ENCODE results near the gene ZNF138. TPM values are rescaled to one million over a fixed set of nuclear protein-coding genes. Genes with fewer than 3 reads are reported as not detected.
"Not testable (repeated sequence)": the region's sequence is repeated elsewhere in the genome, so short reads cannot be mapped to it uniquely, and the experiment has no call there.

Gene ZNF138
- total RNA-seq, 2 donors from 2014 or later, result 10.1 to 13.5 TPM

DNA sequence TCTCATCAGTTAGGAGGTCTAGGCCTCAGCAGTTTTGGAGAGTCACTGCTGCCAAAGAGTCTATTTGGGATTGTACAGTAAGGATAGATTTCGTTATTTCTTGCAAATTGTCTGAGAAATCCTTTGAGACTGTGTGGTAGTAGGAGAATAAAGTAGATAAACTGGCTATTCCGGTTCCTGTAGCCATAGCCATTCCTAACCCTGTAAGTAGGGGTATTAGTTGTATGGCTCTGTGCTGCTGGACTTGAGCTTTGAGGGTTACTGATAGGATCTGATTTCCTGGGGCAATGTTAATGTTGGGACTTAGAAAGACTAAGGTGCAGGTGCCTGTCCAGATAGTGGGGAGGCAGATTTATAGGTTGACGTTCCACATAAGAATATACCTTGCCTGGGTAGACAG, 36.1 kb upstream of the ZNF138 start:
- intact Hi-C loops (cut with DNase I), result no loop called here
- Histone ChIP-seq H3K27ac (no peak overlapping the region), H3K36me3 (no peaks in the 10 kb centered on the region), H3K27me3 (replicated peaks; ENCODE audit: insufficient read depth) (no peaks in the 10 kb centered on the region), H3K9me3 (no peaks in the 10 kb centered on the region), H3K4me3 (no peak overlapping the region), H3K4me1 (replicated peaks) (no peaks in the 10 kb centered on the region)
- TF ChIP-seq POLR2A (IDR thresholded peaks at IDR 0.05) (no peak), POLR2AphosphoS5 (IDR thresholded peaks at IDR 0.05) (no peak)
- WGBS, result 45% methylated on average over 3 of the region's 3 CpGs
- no peak for DNase-seq (ENCODE audit: low spot score)

DNA sequence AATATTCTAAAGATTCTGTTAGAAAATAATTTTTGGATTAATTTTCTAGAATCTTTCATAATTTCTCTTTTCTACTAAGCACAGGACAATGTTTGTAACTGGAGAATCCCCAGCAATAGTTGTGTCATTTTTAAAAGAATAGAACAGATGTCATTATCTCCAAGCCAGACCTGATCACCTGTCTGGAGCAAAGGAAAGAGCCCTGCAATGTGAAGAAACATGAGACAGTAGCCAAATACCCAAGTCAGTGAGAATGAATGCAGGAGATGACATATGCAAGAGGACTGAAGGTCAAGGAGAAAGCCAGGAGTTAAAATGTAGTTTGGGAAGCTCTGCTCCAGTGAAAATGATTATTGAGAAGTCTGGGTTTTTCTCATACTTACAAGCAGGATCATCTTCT, 25.4 kb upstream of the ZNF138 start:
- TF ChIP-seq POLR2AphosphoS5 (IDR thresholded peaks at IDR 0.05), result no peak
- Histone ChIP-seq H3K36me3 (no peaks in the 10 kb centered on the region), H3K27me3 (replicated peaks; ENCODE audit: insufficient read depth) (no peaks in the 10 kb centered on the region), H3K27ac (no peak overlapping the region), H3K4me3 (no peak overlapping the region), H3K9me3 (no peaks in the 10 kb centered on the region), H3K4me1 (replicated peaks) (no peaks in the 10 kb centered on the region)
- DNase-seq (ENCODE audit: low spot score), result no peak
- intact Hi-C loops (cut with DNase I), result no loop called here

DNA sequence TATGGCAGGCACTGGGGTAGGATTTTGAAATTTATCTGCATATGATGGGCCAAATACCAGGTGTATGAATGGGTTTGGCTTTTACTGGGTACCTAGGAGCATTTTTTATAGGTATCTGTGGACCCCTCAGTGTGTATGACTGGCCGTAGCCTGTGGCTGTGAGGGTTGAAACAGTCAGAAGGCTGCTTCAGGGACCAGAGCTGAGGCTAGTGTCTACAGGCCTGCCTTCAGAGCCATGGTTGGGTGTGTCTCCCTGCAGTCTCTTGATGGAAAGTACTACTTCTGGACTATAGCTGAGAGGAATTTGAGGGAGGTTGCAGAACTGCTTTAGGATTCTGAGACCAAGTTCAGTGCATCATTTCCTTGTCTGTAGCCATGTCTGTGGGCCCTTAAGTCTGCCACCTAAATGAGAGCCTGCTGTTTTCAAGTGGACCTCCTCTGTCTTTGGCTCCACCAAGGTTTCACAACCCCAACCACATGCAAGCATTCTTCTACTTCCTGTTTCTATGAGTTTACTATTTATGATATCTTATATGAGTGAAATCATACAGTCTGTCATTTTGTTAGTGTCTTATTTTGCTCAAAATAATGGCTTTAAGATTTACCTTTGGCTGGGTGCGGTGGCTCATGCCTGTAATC, 19.9 kb upstream of the ZNF138 start:
- Histone ChIP-seq H3K27ac (no peak overlapping the region), H3K27me3 (replicated peaks; ENCODE audit: insufficient read depth) (no peaks in the 10 kb centered on the region), H3K4me3 (no peak overlapping the region), H3K4me1 (replicated peaks) (no peaks in the 10 kb centered on the region), H3K9me3 (no peaks in the 10 kb centered on the region), H3K36me3 (no peaks in the 10 kb centered on the region)
- TF ChIP-seq, protein P1, sequence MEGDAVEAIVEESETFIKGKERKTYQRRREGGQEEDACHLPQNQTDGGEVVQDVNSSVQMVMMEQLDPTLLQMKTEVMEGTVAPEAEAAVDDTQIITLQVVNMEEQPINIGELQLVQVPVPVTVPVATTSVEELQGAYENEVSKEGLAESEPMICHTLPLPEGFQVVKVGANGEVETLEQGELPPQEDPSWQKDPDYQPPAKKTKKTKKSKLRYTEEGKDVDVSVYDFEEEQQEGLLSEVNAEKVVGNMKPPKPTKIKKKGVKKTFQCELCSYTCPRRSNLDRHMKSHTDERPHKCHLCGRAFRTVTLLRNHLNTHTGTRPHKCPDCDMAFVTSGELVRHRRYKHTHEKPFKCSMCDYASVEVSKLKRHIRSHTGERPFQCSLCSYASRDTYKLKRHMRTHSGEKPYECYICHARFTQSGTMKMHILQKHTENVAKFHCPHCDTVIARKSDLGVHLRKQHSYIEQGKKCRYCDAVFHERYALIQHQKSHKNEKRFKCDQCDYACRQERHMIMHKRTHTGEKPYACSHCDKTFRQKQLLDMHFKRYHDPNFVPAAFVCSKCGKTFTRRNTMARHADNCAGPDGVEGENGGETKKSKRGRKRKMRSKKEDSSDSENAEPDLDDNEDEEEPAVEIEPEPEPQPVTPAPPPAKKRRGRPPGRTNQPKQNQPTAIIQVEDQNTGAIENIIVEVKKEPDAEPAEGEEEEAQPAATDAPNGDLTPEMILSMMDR (IDR thresholded peaks at IDR 0.05), result no peak
- TF ChIP-seq POLR2A (IDR thresholded peaks at IDR 0.05), result no peak
- no peak for TF ChIP-seq POLR2AphosphoS5 (IDR thresholded peaks at IDR 0.05)
- WGBS, result 93% methylated on average over 2 of the region's 2 CpGs
- intact Hi-C loops (cut with DNase I), result no loop called here
- no peak for DNase-seq (ENCODE audit: low spot score)

DNA sequence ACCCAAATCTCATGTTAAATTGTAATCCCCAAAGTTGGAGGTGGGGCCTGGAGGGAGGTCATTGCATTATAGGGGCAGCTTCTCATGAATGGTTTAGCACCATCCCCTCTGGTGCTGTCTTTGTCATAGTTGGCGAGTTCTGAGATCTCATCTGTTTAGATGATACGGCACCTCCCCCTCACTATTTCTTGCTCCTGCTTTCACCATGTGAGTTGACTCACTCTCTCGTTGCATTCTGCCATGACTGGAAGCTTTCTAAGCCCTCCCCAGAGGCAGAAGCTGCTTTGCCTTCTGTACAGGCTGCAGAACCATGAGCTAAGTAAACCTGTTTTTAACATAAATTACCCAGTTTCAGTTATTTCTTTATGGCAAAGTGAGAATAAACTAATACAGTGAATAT, 18.9 kb upstream of the ZNF138 start:
- no peaks in the 10 kb centered on the region for H3K27me3 ChIP-seq (replicated peaks; ENCODE audit: insufficient read depth)
- intact Hi-C loops (cut with DNase I), result no loop called here
- H3K4me3 ChIP-seq, result no peak overlapping the region
- H3K9me3 ChIP-seq, result no peaks in the 10 kb centered on the region
- H3K36me3 ChIP-seq, result no peaks in the 10 kb centered on the region
- TF ChIP-seq POLR2AphosphoS5 (IDR thresholded peaks at IDR 0.05) (no peak), POLR2A (IDR thresholded peaks at IDR 0.05) (no peak)
- TF ChIP-seq, protein P1 (IDR thresholded peaks at IDR 0.05), result no peak
- no peaks in the 10 kb centered on the region for H3K4me1 ChIP-seq (replicated peaks)
- DNase-seq (ENCODE audit: low spot score), result no peak
- 72% methylated on average over 3 of the region's 3 CpGs for WGBS
- H3K27ac ChIP-seq, result no peak overlapping the region

DNA sequence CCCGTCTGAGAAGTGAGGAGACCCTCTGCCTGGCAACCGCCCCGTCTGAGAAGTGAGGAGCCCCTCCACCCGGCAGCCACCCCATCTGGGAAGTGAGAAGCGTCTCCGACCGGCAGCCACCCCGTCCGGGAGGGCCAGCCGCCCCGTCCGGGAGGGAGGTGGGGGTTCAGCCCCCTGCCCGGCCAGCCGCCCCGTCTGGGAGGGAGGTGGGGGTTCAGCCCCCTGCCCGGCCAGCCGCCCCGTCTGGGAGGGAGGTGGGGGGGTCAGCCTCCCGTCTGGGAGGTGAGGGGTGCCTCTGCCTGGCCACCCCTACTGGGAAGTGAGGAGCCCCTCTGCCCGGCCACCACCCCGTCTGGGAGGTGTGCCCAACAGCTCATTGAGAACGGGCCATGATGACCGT, 9.4 kb upstream of the ZNF138 start:
- DNase-seq (ENCODE audit: low spot score); H3K4me3 ChIP-seq; H3K4me1 ChIP-seq (replicated peaks); H3K36me3 ChIP-seq; intact Hi-C loops (cut with DNase I); H3K27ac ChIP-seq; H3K27me3 ChIP-seq (replicated peaks; ENCODE audit: insufficient read depth); H3K9me3 ChIP-seq: not testable (repeated sequence)
- WGBS, result 80% methylated on average over 13 of the region's 23 CpGs

DNA sequence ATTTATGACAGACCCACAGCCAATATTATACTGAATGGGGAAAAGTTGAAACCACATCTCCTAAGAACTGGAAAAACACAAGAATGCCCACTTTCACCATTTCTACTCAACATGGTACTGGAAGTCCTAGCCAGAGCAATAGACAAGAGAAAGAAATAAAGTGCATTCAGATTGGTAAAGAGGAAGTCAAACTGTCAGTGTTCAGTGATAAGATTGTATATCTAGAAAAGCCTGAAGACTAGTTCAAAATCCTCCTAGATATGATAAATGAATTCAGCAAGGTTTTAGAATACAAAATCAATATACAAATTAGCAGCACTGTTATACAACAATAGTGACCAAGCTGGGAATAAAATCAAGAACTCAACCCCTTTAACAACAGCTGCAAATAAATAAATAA, 6.9 kb upstream of the ZNF138 start:
- Histone ChIP-seq H3K36me3 (no peaks in the 10 kb centered on the region), H3K4me1 (replicated peaks) (no peaks in the 10 kb centered on the region)
- intact Hi-C loops (cut with DNase I), result no loop called here

DNA sequence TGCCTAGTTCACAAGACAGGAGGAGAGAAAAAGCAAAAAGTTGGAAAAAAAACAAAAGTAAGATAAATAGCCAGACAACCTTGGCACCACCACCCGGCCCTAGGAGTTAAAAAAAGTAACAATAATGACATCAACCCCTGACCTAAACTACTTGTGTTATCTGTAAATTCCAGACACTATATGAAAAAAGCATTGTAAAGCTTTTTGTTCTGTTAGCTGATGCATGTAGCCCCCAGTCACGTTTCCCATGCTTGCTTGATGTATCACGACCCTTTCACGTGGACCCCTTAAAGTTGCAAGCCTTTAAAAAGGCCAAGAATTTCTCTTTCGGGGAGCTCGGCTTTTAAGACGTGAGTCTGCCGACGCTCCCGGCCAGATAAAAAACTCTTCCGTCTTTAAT, 5.0 kb upstream of the ZNF138 start:
- DNase-seq (ENCODE audit: low spot score); H3K36me3 ChIP-seq; H3K9me3 ChIP-seq; H3K4me1 ChIP-seq (replicated peaks); intact Hi-C loops (cut with DNase I); H3K27me3 ChIP-seq (replicated peaks; ENCODE audit: insufficient read depth); H3K4me3 ChIP-seq; H3K27ac ChIP-seq: not testable (repeated sequence)
- 53% methylated on average over 11 of the region's 11 CpGs for WGBS

More for the DNA sequence above, 6.9 kb upstream of the ZNF138 start:
- no peak overlapping the region for H3K4me3 ChIP-seq
- no peak overlapping the region for H3K27ac ChIP-seq
- no peaks in the 10 kb centered on the region for H3K9me3 ChIP-seq
- TF ChIP-seq POLR2A (IDR thresholded peaks at IDR 0.05) (no peak), POLR2AphosphoS5 (IDR thresholded peaks at IDR 0.05) (no peak)
- TF ChIP-seq, protein P1 (IDR thresholded peaks at IDR 0.05), result no peak
- no peaks in the 10 kb centered on the region for H3K27me3 ChIP-seq (replicated peaks; ENCODE audit: insufficient read depth)
- no peak for DNase-seq (ENCODE audit: low spot score)
